Measurements from ENCODE around the gene POPDC3. TPM values are rescaled to one million over a fixed set of nuclear protein-coding genes. Genes with fewer than 3 reads are reported as not detected.

The POPDC3 gene
- total RNA-seq, 1 donor from 2014 or later: 9.1 TPM

DNA sequence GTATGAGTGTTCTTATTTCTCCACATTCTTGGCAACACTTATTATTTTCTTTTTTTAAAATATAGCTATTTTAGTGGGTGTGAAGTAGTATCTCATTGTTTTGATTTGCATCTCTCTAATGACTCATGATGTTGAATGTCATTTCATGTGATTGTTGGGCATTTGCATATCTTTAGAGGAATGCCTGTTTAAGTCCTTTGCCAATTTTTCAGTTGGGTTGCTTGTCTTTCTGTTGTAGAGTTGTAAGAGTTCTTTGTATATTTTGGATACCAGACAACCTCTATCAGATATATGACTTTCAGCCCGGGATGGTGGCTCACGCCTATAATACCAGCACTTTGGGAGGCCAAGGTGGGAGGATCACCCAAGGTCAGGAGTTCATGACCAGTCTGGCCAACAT is 5.1 kb upstream of the POPDC3 start:
- no peaks in the 10 kb centered on the region for H3K36me3 ChIP-seq (ENCODE audit: insufficient read depth, low read length)
- H2AFZ ChIP-seq (ENCODE audit: low read depth, low read length): no peak overlapping the region
- Mint-ChIP-seq H3K27me3 (ENCODE audit: low read depth, unreplicated experiment) (no peaks in the 10 kb centered on the region), H3K4me1 (ENCODE audit: low read depth, unreplicated experiment) (no peaks in the 10 kb centered on the region), H3K36me3 (ENCODE audit: low read depth, unreplicated experiment) (no peaks in the 10 kb centered on the region), H3K4me3 (ENCODE audit: unreplicated experiment) (no peak overlapping the region), H3K27ac (ENCODE audit: unreplicated experiment) (no peak overlapping the region), H3K9me3 (ENCODE audit: unreplicated experiment) (no peaks in the 10 kb centered on the region)
- no peak overlapping the region for H3K27ac ChIP-seq (ENCODE audit: low read depth, low read length)
- no peak overlapping the region for H3K4me2 ChIP-seq (ENCODE audit: low read length)
- no peak overlapping the region for H3K9ac ChIP-seq (ENCODE audit: low read length)
- no peaks in the 10 kb centered on the region for H3K9me3 ChIP-seq (ENCODE audit: insufficient read depth, low read depth, low read length)
- H3K27me3 ChIP-seq (ENCODE audit: insufficient read depth, low read length): no peaks in the 10 kb centered on the region
- H4K20me1 ChIP-seq (ENCODE audit: insufficient read depth, low read length): no peaks in the 10 kb centered on the region
- no peak overlapping the region for H3K4me3 ChIP-seq (ENCODE audit: insufficient read depth, low read depth, low read length)
- DNase-seq (ENCODE audit: low read depth) (peak; percentile 93), FAIRE-seq (no peak)
- no peak for TF ChIP-seq EZH2 (IDR thresholded peaks at IDR 0.05; ENCODE audit: insufficient read depth, low read length)
- no peak for TF ChIP-seq CTCF (IDR thresholded peaks at IDR 0.05; ENCODE audit: insufficient read depth, low read depth, low read length)
- no peaks in the 10 kb centered on the region for H3K79me2 ChIP-seq (ENCODE audit: insufficient read depth, low read length)
- H3K4me1 ChIP-seq (ENCODE audit: insufficient read depth, low read length): no peaks in the 10 kb centered on the region

DNA sequence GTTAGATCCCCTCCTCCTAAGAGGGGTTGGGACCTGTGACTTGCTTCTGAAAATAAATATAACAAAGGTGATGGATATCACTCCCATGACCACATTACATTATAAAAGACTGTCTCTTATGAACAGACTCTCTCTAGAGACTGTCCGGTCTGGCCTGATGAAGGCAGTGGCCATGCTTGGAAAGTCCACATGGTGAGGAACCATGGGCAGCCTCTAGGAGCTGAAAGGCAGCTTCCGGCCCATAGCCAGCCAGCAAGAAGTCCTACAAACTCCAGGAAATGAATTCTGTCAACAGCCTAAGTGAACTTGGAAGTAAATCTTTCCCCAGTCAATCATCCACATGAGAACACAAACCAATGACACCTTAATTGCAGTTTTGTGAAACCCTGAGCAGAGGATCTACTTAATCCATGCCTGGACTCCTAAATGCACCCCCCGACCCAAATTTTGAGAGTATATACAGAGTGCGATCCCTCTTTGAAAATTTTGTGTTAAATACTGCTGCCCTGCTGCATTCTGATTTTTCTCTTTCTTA is 2.2 kb upstream of the POPDC3 start:
- Histone ChIP-seq H3K4me2 (ENCODE audit: low read length) (no peak overlapping the region), H3K27me3 (ENCODE audit: insufficient read depth, low read length) (no peaks in the 10 kb centered on the region), H3K9me3 (ENCODE audit: insufficient read depth, low read depth, low read length) (no peaks in the 10 kb centered on the region), H3K36me3 (ENCODE audit: insufficient read depth, low read length) (no peaks in the 10 kb centered on the region), H3K79me2 (ENCODE audit: insufficient read depth, low read length) (no peaks in the 10 kb centered on the region), H3K9ac (ENCODE audit: low read length) (no peak overlapping the region), H3K4me1 (ENCODE audit: insufficient read depth, low read length) (peaks cover 11% of the 10 kb centered on the region), H4K20me1 (ENCODE audit: insufficient read depth, low read length) (no peaks in the 10 kb centered on the region), H3K4me3 (ENCODE audit: insufficient read depth, low read depth, low read length) (no peak overlapping the region), H3K27ac (ENCODE audit: low read depth, low read length) (no peak overlapping the region), H2AFZ (ENCODE audit: low read depth, low read length) (no peak overlapping the region)
- H3K4me3 Mint-ChIP-seq (ENCODE audit: unreplicated experiment): no peak overlapping the region
- H3K36me3 Mint-ChIP-seq (ENCODE audit: low read depth, unreplicated experiment): no peaks in the 10 kb centered on the region
- no peaks in the 10 kb centered on the region for H3K27me3 Mint-ChIP-seq (ENCODE audit: low read depth, unreplicated experiment)
- H3K9me3 Mint-ChIP-seq (ENCODE audit: unreplicated experiment): no peaks in the 10 kb centered on the region
- FAIRE-seq (no peak), DNase-seq (ENCODE audit: low read depth) (no peak)
- H3K27ac Mint-ChIP-seq (ENCODE audit: unreplicated experiment): no peak overlapping the region
- H3K4me1 Mint-ChIP-seq (ENCODE audit: low read depth, unreplicated experiment): peaks cover 12% of the 10 kb centered on the region
- TF ChIP-seq CTCF (IDR thresholded peaks at IDR 0.05; ENCODE audit: insufficient read depth, low read depth, low read length) (no peak), EZH2 (IDR thresholded peaks at IDR 0.05; ENCODE audit: insufficient read depth, low read length) (no peak)

DNA sequence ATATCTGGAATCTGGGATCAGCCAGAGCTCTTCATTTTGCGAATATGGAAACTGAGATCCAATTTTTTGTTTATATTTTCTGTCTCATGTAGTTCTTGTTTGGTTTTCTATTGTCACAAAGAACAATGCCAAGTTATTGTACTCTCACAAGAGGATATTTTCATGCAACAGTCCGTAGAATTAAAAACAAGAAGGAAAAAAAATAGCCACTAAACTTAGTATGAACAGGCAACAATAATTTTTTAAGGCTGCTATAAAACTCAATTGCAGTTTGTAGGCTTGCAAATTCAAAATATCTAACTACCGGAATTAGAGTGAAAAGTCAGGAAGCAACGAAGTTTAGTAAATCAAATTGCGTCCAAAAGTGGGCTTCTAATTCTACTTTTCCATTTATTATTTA is 1.2 kb downstream of the POPDC3 start:
- peaks cover 12% of the 10 kb centered on the region for H3K4me1 Mint-ChIP-seq (ENCODE audit: low read depth, unreplicated experiment)
- TF ChIP-seq CTCF (IDR thresholded peaks at IDR 0.05; ENCODE audit: insufficient read depth, low read depth, low read length): no peak
- Histone ChIP-seq H3K27ac (ENCODE audit: low read depth, low read length) (peak overlapping the region; percentile 88), H3K79me2 (ENCODE audit: insufficient read depth, low read length) (peaks cover 3% of the 10 kb centered on the region), H3K4me3 (ENCODE audit: insufficient read depth, low read depth, low read length) (peak overlapping the region; percentile 72), H3K9ac (ENCODE audit: low read length) (peak overlapping the region; percentile 93), H3K9me3 (ENCODE audit: insufficient read depth, low read depth, low read length) (no peaks in the 10 kb centered on the region), H4K20me1 (ENCODE audit: insufficient read depth, low read length) (no peaks in the 10 kb centered on the region), H3K36me3 (ENCODE audit: insufficient read depth, low read length) (no peaks in the 10 kb centered on the region), H3K27me3 (ENCODE audit: insufficient read depth, low read length) (no peaks in the 10 kb centered on the region), H3K4me2 (ENCODE audit: low read length) (peak overlapping the region; percentile 95), H2AFZ (ENCODE audit: low read depth, low read length) (no peak overlapping the region), H3K4me1 (ENCODE audit: insufficient read depth, low read length) (peaks cover 11% of the 10 kb centered on the region)
- H3K27ac Mint-ChIP-seq (ENCODE audit: unreplicated experiment): peak overlapping the region; percentile 75
- DNase-seq (ENCODE audit: low read depth): no peak
- peak overlapping the region; percentile 84 for H3K4me3 Mint-ChIP-seq (ENCODE audit: unreplicated experiment)
- H3K27me3 Mint-ChIP-seq (ENCODE audit: low read depth, unreplicated experiment): no peaks in the 10 kb centered on the region
- H3K9me3 Mint-ChIP-seq (ENCODE audit: unreplicated experiment): no peaks in the 10 kb centered on the region
- H3K36me3 Mint-ChIP-seq (ENCODE audit: low read depth, unreplicated experiment): no peaks in the 10 kb centered on the region
- no peak for FAIRE-seq
